Retina (tissue), 1 donor: Measurements from ENCODE around the gene GNG3.
A peak's percentile ranks its signal among the peaks of the same experiment; 100 is the strongest.
"Not testable (repeated sequence)": the region's sequence is repeated elsewhere in the genome, so short reads cannot be mapped to it uniquely, and the experiment has no call there.

Source experiments
- DNase-seq: peaks from one replicate; pipeline ENCODE4 v3.0.0-alpha.2; 2016

GNG3 gene

DNA sequence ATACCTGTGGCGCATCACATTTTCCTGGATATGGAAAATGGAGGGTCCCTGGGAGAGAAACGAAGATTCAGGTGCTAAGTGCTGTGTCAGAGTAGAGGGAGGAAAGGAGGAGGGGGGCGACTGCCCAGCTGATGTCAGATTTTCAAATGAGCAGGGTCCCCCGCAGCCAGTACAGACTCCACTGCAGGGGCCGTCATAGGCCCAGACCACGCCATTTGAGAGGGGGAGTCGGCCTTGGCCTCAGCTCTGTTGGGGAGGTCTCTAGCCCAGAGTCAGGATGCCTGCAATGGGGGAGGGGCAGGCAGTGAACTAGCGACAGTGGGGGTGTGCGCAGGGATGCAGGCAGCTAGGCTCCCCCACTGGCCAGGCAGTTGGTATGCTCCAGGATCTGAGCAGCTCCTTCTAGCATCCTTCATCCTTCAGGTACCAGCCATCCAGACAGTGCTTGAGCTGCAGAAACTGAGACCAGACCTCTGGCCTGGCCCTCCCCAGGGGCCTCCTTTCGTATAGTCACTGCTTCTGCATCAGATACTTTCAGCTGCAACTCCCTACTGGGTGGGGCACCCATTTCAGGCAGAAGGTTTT, at the start of gene GNG3, which contains the start of gene BSCL2:
Gene GNG3, plus strand, starts transcription at position 400 of the 585 bp plus-strand sequence. CDS start 620 bp downstream, outside the sequence.
Gene BSCL2, minus strand, starts transcription at position 148 of the 585 bp plus-strand sequence. CDS start 229 bp downstream, outside the sequence.
- peak; percentile 91 for DNase-seq

DNA sequence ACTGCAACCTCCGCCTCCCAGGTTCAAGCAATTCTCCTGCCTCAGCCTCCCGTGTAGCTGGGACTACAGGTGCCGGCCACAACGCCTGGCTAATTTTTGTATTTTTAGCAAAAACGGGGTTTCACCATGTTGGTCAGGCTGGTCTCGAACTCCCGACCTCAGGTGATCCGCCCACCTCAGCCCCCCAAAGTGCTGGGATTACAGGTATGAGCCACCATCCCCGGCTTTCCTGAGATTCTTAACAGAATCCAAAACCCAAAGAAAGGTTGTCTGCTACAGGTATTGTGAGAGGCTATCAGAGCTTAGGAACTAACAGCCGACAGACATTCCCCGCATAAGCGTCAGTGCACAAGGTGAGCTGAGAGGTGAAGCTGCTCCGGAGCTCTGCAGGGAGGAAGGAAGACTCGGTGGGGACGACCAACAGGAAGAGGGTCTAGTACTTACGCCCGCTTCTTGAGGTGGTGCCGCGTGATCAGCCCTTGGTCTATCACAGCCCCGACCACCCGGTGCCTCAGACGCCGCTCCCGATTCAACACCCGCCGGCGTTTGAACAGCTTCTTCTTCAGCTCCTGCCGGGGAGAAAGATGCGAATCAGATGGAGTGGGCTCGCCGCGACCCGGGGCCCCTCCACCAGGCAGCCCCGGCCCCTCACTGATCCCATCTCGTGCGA, 42.9 kb upstream of the GNG3 start:
- no peak for DNase-seq

DNA sequence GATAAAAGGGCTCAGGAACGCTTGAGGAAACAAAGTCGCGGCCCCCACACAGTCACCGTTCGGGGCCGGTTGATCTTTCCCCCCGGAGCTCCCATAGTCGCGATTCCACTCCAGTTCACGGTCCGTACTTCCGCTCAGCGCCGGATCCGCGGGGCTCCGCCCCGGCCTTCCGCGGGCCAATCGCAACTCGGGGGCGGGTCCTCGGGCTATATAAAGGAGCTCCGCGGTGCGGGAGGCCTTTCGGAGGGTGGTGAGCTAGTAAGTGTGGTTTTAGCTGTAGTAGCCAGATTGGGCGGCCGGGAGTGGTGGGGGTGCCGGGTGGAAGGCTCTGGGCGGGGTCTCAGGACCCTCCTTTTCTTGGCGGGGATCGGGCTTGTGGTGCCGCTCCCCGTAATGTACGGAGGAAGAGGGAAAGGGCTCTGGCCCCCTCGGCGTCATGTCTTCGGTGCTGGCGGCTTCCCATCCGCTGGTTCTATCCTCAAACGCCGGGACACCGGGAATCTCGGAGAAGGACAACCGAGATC, 42.3 kb upstream of the GNG3 start, which contains the start of the genes C11orf98 and CSKMT:
Gene C11orf98, minus strand, starts transcription at position 136 of the 524 bp plus-strand sequence. Its CDS starts 41 bp downstream, at position 95.
Gene CSKMT, plus strand, starts transcription at position 238 of the 524 bp plus-strand sequence. CDS start 568 bp downstream, outside the sequence.
- DNase-seq: peak; percentile 97

DNA sequence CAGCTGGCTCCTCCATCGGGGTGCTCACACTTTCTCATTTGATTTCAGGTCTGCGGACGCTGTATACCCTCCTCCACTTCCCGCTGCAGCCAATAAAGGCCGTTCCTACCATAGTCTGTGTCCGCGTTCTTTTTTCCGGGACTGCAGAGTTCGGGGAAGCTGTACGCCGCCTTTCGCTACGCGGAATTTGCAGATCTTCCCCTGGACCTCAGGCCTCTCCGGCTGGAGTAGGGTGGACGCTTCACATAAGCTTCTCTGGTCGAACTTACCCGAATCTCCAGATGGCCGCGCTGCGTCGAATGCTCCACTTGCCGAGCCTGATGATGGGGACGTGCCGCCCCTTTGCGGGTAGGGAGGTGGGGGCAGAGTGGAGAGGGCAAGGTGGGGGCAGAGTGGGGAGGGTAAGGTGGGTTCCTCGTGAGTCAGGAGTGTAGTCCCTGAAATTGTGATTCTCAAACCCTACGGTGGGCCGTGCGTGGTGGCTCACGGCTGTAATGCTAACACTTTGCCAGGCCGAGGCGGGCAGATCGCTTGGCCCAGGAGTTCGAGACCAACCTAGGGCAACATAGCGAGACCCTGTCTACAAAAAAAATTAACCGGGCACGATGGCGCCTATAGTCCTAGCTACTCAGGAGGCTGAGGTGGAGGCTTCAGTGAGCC, 41.7 kb upstream of the GNG3 start:
- DNase-seq: no peak

DNA sequence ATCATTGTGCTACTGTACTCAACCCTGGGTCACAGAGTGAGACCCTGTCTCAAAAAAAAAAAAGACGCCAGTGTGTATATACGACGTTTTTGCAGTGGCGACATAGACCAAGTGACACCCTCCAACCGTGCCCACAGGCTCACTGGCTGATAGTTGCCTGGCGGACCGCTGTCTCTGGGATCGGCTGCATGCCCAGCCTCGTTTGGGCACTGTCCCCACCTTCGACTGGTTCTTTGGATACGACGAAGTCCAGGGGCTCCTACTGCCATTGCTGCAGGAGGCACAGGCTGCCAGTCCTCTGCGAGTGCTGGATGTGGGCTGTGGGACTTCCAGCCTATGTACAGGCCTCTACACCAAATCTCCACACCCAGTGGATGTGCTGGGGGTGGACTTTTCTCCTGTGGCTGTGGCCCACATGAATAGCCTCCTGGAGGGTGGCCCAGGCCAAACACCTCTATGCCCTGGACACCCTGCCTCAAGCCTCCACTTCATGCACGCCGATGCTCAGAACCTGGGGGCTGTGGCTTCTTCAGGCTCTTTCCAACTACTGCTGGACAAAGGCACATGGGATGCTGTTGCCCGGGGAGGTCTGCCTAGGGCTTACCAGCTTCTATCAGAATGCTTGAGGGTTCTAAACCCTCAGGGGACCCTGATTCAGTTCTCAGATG, 41.1 kb upstream of the GNG3 start:
- DNase-seq: no peak

DNA sequence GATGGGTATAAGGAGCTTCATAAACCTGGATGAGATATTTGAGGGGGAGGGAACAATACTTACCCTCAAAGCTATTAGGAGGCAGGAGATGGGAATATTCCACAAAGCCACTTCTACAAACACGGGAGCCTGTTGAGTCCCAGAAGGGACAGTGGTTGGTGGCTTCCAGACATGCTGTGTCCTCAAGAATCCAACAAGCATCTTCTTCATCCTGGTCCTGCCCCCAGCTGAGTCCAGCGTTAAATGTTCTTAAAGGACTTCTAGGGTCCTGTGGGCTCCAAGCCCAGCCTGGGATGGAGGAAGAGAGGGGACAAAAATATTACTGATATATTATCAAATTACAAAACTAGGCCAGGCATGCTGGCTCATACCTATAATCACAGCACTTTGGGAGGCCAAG, 40.0 kb upstream of the GNG3 start:
- no peak for DNase-seq

DNA sequence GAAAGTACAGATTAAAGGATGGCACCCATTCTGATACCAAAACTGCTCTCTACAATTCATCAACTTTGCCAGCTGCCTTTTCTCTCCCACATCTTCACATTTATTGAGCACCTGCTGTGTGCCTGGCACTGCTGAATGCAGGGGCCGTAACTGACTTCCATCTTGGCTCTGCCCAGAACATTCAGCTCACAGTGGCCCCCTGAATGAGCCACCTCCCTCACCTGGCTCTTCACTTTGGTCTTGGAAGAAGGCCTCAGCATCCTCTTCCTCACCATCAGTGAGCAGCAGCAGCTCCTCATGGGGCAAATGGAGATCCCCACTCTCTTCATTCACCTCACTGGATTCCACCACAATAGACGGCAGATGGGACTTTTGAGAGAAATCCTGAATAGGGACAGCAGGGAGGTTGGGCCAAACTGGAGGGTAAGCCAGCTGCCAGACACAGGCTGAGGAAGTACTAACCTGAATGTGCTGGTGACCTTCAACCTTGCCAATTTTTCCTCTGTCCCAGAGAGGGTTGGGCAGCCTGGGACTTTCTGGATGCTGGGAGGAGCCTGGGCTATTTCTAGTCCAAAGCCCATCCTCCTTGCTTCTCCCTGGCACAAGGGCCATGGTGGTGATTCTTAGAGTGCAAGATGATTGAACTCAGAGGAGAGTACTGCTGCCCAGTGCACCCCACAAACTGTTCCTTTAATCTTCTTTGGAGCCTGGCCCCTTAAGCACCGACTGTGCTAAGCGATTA, 37.9 kb upstream of the GNG3 start:
- no peak for DNase-seq

DNA sequence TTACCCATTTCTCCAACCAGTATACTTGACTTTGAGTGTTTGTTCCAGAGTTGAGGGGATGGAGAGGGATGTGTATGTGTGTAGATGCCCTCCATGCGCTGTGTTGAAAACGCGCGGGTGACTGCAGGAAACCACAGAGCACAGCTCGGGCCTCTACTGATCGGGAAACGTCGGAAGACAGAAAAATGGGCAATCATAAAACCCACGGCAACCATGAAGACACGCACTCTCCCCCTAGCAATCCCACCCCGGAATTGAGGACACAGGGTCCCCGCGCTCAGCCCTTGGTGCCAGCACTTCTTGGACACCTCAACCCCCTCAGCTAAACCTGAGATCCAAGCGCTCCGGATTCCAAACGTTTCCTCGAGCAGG, 36.3 kb upstream of the GNG3 start:
- DNase-seq: no peak

DNA sequence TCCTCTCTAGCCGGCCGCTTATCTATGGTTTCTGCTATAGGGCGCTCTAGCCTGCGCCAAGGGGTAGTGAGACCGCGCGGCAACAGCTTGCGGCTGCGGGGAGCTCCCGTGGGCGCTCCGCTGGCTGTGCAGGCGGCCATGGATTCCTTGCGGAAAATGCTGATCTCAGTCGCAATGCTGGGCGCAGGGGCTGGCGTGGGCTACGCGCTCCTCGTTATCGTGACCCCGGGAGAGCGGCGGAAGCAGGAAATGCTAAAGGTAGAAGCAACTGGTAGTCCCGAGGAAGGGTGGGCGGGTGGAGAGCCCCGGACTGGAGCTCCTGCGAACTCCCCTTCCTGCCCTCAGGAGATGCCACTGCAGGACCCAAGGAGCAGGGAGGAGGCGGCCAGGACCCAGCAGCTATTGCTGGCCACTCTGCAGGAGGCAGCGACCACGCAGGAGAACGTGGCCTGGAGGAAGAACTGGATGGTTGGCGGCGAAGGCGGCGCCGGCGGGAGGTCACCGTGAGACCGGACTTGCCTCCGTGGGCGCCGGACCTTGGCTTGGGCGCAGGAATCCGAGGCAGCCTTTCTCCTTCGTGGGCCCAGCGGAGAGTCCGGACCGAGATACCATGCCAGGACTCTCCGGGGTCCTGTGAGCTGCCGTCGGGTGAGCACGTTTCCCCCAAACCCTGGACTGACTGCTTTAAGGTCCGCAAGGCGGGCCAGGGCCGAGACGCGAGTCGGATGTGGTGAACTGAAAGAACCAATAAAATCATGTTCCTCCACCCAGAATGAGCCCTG, 35.7 kb upstream of the GNG3 start, which contains the start of the genes LBHD1 and UQCC3:
Gene LBHD1, minus strand, starts transcription at position 660 of the 782 bp plus-strand sequence. CDS start 2,236 bp downstream, outside the sequence.
Gene UQCC3, plus strand, starts transcription at position 66 of the 782 bp plus-strand sequence. Its CDS starts 73 bp downstream, at position 139.
- peak; percentile 97 for DNase-seq

DNA sequence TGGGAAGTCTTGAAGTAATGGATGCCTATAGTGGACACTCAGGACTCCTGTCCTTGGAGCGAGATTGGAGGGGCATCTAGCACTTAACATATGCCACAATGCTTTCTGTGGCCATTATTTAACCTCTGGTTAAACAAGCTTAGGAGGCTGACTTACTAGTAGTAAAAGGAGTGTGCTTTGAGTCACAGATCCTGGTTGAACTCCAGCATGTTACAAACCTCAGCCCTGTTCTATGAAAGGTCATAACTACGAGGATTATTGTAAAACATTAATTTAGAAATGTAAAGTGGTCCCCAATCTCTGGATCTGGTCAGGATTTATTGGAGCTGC, 34.3 kb upstream of the GNG3 start:
- no peak for DNase-seq

DNA sequence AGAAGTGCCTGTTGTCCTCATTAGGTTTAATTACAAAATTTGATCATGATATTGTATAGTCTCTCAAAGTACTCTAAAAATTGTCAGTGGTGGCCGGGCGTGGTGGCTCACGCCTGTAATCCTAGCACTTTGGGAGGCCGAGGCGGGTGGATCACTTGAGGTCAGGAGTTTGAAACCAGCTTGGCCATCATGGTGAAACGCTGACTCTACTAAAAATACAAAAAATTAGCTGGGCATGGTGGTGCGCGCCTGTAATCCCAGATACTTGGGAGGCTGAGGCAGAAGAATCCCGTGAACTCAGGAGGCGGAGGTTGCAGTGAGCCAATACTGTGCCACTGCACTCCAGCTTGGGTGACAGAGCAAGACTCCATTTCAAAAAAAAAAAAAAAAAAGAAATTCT, 32.1 kb upstream of the GNG3 start:
- not testable (repeated sequence) for DNase-seq

DNA sequence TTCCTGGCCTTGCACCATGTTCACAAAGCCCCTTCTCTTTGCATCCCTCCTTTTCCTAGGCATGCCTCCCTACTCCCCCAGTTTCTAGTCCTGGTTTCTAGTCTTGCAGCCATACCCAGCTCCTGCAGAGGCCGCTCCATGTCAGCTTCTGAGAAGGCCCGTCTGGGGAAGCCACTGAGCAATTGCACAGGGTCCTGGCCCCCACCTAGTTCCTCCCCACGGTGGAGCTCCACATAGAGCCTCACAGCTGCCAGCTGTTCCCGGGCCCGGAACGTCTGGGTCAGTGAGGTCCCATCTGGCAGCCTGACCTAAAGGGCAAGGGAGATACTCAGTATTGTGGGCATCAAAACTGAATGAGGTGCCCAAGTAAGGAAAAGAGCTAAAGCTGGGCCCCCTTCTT, 30.8 kb upstream of the GNG3 start:
- no peak for DNase-seq

DNA sequence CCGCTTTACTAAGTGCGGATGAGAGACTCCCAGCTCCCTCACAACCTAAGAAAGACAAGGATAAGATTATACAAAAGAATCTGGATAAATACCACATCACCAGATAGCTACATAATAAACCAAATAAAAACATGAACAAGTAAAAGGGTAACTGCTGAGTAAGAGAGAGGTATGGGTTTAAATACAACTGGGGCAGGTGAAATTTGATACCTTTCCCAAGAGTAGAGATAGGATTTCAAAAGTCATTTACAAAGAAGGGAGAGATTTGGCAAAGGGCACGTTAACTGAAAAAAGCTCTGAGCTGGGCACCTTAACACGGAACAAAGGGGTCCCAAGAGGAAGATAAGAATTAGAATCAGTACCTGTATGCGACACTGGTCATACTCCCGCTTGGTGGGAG, 30.3 kb upstream of the GNG3 start:
- DNase-seq: no peak

DNA sequence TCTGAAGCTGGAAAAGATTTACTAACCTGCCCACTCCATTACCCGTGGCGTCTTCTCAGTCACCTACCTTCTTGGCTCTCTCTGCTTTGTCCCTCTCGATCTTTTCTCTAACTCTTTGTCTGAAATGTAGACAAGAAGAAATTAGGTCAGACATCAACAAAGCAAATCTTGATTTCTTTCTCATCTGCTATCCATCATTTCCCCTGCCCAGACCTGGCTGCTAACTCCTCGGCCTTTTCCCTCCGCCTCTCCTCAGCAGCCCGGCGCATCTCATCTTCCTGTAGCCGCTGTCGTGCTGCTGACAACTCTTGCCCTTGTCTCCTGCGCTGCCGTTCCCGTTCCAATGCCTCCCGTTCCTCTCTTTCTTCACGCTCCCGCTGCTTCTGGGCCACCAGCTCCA, 29.8 kb upstream of the GNG3 start:
- no peak for DNase-seq

DNA sequence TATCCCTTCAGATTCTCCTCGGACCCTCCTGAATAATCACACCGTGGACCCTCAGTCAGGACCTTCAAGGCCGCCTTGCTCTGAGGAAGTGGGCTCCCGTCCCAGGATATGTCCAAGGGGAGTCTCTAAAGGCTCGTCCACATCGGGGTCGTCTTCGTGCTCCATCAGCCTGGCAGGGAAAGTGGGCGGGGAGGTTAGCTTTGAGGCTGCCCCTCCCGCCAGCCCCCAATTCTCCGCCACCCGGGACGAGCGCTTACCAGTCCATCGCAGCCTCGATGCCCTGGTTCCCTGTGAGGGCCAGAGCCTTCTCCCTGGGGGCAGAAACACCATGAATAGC, 29.1 kb upstream of the GNG3 start:
- no peak for DNase-seq

DNA sequence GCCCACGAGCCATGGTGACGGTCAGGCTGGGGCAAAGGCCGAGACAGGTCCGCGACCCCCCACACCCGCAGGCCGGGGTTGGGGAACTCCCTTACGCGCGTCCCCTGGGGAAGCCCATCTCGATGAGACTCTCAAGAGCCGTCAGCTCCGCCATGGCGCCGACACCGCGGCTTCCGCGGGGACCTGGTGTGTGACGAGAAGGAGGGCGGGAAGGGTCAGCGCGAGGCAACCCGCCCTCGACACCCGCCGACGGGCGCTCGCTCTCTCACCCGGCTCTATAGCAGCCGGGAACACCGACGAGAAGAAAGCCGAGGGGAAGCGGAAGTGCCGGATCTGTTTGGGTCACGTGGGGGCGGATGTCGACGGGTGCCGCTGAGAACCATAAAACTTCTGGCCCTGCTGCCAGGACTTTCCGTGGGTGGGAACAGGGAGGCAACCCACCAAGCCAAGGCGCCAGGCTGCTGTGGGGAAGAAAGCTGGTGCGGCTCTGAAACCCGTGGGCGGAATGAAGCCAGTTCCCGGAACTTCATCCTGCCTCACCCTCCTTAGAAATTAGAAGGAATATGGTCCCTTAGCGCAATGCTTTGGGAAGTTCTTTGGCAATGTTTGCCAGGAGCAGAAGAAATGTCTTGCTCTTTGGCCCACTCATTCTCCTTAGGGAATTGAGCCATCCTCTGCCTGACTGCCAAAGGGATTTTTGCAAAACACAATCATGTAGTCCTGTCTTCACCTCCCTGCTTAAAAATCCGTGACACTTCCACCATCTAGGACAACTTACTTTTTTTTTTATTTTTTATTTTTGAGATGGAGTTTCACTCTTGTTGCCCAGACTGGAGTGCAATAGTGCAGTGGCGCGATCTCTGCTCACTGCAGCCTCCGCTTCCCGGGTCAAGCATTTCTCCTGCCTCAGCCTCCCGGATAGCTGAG, 28.4 kb upstream of the GNG3 start, which contains the start of gene UBXN1:
Gene UBXN1, minus strand, starts transcription at position 304 of the 927 bp plus-strand sequence. Its CDS starts 150 bp downstream, at position 154.
- DNase-seq: peak; percentile 92

DNA sequence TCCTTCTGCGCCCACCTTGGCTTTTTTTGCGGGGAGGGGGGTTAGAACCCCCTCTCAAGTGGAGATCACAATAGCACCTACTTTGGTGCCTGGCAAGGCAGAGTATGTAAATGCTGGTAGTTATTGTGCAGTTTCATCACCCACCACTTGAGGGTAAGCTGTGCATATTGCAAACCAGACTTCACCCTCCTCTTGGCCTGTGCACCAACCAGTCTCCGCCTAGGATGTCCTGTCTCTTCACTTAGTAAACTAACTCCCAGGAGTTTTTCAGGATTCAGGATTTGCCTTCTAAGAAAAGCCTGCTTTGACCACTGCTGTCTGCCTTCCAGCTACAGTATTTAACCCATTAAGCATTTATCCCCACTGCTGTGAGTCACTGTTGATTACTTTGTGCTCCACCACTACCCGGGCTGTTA, 26.6 kb upstream of the GNG3 start:
- no peak for DNase-seq

DNA sequence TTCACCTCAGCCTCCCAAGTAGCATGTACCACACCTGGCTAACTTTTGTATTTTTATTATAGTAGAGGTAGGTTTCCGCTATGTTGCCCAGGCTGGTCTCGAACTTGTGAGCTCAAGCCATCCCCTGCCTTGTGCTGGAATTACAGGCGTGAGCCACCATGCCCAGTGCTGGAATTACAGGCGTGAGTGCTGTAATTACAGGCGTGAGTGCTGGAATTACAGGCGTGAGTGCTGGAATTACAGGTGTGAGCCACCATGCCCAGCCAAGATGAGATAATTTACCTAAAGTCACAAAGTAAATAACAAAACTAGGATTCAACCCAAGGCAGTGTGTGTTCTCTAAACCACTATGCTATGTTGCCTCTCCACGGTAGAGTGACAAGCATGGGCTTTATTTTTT, 25.0 kb upstream of the GNG3 start:
- DNase-seq: no peak

DNA sequence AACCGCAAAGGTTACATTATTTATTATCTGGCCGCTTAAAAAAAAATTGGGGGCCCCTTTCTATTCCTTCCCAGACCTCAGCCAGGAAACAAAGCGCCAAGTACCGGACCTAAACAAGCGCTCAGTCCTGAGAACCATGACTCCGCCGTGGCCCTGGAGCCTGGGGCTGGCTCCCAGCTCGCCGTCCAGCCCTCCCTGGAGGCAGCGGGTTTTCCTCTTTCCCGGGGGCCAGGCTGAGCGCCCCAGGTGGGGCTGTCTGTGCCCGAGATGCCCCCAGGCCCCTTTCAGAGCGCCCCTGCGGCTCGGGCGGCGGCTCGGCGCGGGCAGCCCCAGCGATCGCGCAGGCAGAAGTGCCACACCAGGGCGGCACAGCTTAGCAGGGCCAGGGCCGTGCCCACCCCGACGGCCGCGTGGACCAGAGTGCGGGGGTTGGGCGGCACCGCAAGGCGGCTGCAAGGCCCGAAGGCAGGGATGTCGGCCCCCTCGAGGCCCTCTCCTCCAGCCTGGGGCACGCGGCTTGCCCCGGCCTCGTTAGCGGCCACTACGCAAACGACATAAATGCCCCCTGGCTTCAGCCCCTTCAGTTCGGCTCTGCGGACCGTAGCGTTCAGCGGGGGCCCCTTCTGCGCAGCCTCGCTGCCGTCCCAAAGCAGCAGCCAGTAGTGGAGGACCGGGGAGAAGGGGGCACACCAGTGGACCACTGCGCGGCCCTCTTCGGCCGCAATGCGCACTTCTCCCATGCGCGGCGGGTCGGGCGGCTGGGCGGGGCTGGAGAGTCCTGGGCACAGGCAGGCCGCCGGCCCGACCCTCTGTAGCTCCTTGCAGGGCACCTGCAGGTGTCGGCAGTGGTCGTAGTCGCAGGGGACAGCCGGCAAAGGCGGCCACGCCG, 19.7 kb upstream of the GNG3 start:
- DNase-seq: peak; percentile 76
